Stimulated activated CD4-positive, alpha-beta T cell treated with anti-CD3 and anti-CD28 coated beads, Interleukin-12 subunit alpha, Interleukin-12 subunit beta, amount 100 ng/mL, for 48 hours (primary cell): ENCODE measurements around the gene SLX4IP.
"Not testable (repeated sequence)": the region's sequence is repeated elsewhere in the genome, so short reads cannot be mapped to it uniquely, and the experiment has no call there.

Experiments
- DNase-seq, 3 donors: peaks; one replicate each; pipeline ENCODE4 v3.0.0-alpha.2; 2020; ENCODE audit warnings: low read depth in 2 of 3, low spot score in 1 of 3

Gene SLX4IP

DNA sequence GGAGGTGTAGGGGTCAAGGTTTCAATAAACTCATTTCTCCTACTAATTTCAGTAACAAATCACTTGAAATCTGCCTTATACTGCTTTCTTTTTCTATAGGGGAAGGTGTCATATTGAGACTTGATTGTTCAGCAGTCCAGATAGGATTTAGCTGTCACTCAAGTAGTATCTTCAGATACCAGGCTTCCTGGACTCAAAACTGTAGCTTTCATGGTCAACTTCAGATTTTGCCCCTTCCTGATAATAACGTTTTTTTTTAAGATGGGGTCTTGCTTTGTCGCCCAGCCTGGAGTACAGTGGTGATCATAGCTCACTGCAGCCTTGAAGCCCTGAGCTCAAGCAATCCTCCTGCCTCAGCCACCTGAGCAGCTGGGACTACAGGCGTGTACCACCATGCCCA lies 160.9 kb downstream of the SLX4IP start:
- DNase-seq = no peak

GRCh38 chr20:10596710-10597121 lies 161.6 kb downstream of the SLX4IP start:
- no peak for DNase-seq

DNA sequence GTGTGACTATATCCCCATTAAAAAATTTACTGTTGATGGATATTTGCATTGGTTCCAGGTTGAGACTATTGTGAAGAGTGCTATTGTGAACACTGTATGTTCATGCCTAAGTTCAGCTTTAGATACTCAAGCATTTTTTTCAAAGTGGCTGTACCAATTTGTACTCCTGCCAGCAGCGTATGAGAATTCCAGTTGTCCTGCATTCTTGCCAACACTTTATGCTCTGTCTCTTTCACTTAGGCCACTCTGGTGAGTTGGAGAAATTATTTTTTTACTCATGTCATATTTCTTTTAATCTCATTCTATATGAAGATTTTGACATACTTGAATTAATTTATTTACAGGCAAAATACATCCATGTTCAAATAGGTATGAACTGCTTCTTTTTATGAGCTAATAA lies 162.5 kb downstream of the SLX4IP start:
- no peak for DNase-seq

- no peak for DNase-seq
Observed at GRCh38 chr20:10602221-10602871, 167.2 kb downstream of the SLX4IP start.

DNA sequence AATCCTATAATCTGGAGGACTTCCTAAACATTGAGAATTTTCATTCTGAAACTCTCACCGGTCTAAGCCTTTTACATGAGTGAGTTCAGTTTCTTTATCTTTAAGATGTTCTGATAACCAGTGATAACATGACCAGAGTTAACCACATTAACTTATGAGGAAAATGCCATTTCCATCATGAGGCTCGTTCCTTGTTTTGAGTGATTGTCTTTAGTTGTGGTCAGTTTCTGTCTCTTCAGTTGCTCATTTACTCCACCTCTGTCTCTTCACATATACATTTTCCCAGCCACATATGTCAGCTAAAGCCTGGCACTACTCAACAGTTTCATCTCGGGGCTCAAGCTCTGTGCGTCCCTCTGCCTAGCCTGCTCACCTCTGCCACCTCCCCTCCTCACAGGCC lies 168.3 kb downstream of the SLX4IP start:
- DNase-seq = peak in 1 of 3 donors; percentile 8

GRCh38 chr20:10603971-10604864 lies 169.1 kb downstream of the SLX4IP start:
- no peak for DNase-seq

- DNase-seq = no peak
Observed at GRCh38 chr20:10604865-10605440, 169.8 kb downstream of the SLX4IP start.

- DNase-seq = no peak
Observed at GRCh38 chr20:10605547-10606195, 170.6 kb downstream of the SLX4IP start.

DNA sequence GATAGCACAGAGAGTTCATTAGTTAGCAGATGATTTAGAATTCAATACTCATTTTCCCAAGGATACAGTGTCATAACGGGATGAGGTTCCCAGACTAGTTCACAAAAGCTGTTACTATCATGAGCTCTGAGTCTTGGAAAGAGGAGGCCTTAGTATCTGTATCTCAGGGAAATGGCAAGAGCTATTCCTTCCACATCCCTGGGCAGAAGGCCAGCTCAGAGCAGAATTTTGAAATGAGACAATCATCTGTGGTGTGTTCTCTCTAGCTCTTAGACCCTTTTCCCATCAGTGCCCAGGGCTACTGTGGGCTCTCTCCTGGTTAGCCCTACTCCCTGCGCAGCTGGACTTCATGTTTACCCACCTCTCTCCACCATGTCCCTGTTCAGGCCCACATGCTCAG lies 174.2 kb downstream of the SLX4IP start:
- DNase-seq = no peak

GRCh38 chr20:10609770-10610169 lies 174.7 kb downstream of the SLX4IP start:
- DNase-seq = no peak

DNA sequence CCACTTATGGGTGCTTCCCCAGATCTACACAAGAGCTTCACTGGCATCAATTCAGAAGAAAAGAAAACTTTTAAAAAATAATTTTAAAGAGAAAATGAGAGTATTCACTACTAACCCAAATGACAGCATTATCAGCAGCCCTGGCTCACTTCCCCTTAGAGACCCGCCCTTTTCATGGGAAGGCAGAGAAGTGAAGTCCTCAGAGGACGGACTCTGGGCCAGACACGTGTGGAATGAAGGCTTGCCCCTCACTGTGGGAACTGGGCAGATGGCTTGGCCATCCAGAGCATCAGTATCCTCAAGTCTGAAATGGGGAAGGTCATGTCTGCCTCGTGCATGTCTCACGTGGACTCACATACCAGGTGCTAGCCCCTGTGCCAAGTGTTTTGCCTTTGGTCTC lies 175.1 kb downstream of the SLX4IP start:
- DNase-seq = no peak

DNA sequence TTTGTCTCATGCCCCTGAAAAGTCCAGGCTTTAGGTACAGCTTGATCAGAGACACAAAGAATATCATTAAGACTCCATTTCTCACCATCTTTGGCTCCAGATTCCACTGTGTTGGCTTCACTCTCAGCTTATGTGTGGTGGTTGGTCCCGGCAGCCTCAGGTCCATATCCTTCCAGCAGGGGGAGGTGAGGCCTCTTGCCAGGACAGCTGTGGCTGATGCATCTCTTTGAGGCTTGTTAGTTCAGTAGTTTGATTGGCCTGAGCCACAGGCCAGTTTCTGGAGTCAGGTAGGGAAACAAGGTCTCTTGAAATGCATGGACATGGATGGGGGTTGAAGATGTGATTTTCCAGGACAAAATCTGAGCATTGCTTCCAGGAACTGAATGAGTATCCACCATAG lies 176.3 kb downstream of the SLX4IP start:
- no peak for DNase-seq

DNA sequence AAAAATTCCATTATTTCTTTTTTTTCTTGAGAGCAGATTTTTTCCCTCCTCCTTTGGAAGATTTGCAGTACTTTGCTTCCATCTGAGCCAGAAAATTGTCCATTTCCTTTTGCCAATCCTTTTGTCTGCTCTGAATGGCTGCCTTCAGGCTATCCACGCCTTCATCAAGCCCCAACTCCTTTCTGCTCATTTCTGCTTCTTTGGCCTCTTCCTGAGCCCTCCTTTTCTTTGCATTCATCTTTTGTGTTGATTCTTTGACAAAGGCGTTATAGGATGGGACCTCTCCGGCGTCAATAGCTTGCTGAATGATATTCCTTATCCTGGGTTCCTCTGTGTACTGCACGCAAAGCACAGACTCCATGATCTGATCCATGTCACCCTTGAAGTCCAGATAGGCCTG lies 178.3 kb downstream of the SLX4IP start:
- not testable (repeated sequence) for DNase-seq

GRCh38 chr20:10613911-10614310 lies 178.8 kb downstream of the SLX4IP start:
- DNase-seq = no peak

DNA sequence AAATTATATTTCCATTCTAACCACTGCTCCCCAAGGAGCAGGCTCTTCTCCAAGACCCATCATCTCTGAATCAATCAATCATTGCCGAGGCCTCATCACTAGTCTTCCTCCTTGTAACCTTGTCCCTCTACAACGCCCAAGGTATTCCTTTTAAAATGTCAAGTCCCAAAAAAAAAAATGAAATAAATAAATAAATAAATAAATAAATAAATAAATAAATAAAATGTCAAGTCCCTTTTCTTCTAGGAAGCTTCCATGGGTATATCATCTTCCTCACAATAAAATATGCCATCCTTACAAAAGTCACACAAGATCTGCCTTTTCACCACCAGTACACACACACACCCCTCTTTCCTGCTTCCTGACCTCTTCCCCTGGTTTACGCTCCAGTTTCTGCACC lies 181.1 kb downstream of the SLX4IP start:
- DNase-seq = no peak

GRCh38 chr20:10617549-10618133 lies 182.5 kb downstream of the SLX4IP start:
- not testable (repeated sequence) for DNase-seq

DNA sequence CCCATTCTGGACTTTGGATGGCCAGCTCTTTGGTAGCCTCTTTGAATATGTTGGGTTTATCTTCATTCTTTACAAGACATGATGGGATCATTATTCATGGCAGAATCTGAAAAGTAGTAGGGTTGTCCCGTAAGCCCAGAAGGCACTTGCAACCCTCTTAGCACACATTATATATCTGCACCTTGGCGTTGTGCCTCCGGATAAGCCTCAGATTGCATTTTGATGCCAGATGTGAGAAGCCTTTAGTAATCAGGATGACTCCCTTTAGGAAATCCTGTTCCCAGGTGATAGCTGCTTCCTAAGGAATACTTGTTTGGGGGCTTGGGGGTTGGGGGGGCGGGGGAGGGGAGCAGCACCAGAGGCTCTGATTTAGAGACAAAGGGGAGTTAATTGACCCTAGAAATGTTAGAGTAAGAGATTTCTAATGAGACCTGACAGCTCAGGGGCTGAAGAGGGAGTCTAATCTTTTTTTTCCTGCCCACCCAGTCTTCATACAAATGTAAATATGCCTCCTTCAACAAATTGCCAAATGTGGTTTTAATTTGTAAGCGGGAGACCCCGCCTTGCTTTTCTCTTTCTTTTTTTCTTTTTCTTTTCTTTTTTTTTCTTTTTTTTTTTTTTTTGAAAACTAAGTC lies 183.6 kb downstream of the SLX4IP start:
- no peak for DNase-seq

- no peak for DNase-seq
Observed at GRCh38 chr20:10619427-10619826, 184.3 kb downstream of the SLX4IP start.

GRCh38 chr20:10621149-10621548 lies 186.0 kb downstream of the SLX4IP start:
- no peak for DNase-seq

DNA sequence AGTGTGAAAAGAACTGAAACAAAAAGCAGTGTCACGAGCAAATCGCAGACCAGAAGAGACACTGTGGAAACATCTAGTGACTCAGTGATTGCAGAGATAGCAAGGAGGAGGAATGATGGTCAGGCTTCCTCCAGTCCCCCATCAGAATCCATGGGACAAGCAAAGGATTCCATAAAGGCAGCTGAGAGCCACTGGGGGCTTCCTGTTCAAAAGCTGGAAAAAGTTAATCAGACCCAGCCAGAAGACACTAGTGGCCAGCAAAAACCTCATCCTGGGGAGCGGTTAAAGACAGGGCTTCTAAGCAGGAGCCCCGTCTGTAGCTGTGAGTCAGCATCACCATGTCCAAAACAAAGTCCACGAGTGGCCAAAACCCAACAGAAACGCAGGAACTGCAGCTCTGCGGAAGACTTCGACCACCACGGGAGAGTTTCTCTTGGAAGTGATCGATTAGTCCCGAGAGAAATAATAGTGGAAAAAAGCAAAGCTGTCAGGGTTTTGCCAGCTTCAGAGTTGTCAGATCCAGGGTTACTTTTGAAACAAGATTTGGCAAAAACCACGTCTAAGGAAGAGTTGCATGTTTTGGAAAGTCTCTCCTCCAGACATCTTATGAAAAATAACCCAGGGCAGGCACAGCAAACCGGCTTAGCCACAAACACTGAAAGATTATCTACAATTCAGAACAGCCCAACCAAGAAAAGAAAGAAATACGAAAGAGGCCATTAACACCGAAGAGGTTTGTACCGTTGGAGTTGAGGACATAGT lies 187.7 kb downstream of the SLX4IP start:
- DNase-seq = no peak
